Right lobe of liver (tissue), 6 donors: ENCODE measurements around the gene WWP2. TPM values are rescaled to one million over a fixed set of nuclear protein-coding genes. Genes with fewer than 3 reads are reported as not detected.

ENCODE experiments used
- ATAC-seq, 4 donors: fragments of 200-7000 bp; cut with Tn5 transposase; one replicate each; pipeline ENCODE4 v1.9.1; 2020; ENCODE audit warnings: mild to moderate bottlenecking in 4 of 4, moderate library complexity in 4 of 4
- DNase-seq, 3 donors: peaks; one replicate each; pipeline ENCODE4 v3.0.0-alpha.2; 2020
- H3K27ac ChIP-seq, 3 donors: fragments of 200-600 bp; one replicate each; pipeline ENCODE4 v1.8.0; 2022
- H3K27me3 ChIP-seq, 2 donors: fragments of 200-600 bp; one replicate each; pipeline ENCODE4 v1.8.0; 2022
- H3K36me3 ChIP-seq, 4 donors: fragments of 200-600 bp; sonication (generic) in 1 of 4; one replicate each; pipeline versions ENCODE4 v1.5.1 to v1.8.0; 2017 to 2022; ENCODE audit warnings: control low read depth in 1 of 4
- H3K4me1 ChIP-seq, 4 donors: fragments of 200-600 bp; sonication (generic) in 1 of 4; one replicate each; pipeline versions ENCODE4 v1.5.1 to v1.8.0; 2017 to 2022; ENCODE audit warnings: control low read depth in 1 of 4
- H3K4me3 ChIP-seq, 3 donors: fragments of 200-600 bp; one replicate each; pipeline ENCODE4 v1.8.0; 2022
- H3K9me3 ChIP-seq, 4 donors: fragments of 200-600 bp; sonication (generic) in 1 of 4; one replicate each; pipeline versions ENCODE4 v1.5.1 to v1.8.0; 2017 to 2022; ENCODE audit warnings: control low read depth in 1 of 4
- CTCF ChIP-seq, 4 donors: fragments of 200-600 bp in 3 of 4; fragments of 450-650 bp in 1 of 4; IDR thresholded peaks; one replicate each; pipeline versions ENCODE4 v1.5.1 to v1.8.0; 2016 to 2022; ENCODE audit warnings: antibody characterized with exemption in 4 of 4, mild to moderate bottlenecking in 2 of 4
- POLR2A ChIP-seq: fragments of 450-650 bp; IDR thresholded peaks from one replicate; pipeline ENCODE4 v1.6.1; 2017; ENCODE audit warnings: antibody characterized with exemption, mild to moderate bottlenecking
- WGBS: methylation state at CpG from one replicate; pipeline ENCODE4 v1.1.6; 2018; ENCODE audit warnings: low coverage, low lambda C conversion rate; ENCODE audit not compliant: insufficient coverage; ENCODE audit errors: missing lambda C conversion rate; 5-methylcytosine and 5-hydroxymethylcytosine counted together
- intact Hi-C, 2 donors: fragments of 100-400 bp; cut with DNase I; formaldehyde crosslinking; loops; one replicate each; pipeline versions ENCODE4 v1.11.2 to v1.14.1; 2022
- total RNA-seq, 6 experiments: library from RNA; depleted of rRNA in 2 of 6; stranded (reverse); fragments of >200 nt in 2 of 6; fragmentation: NEBNext Ultra II Directional in 3 of 6; extraction: Animal tissue kit (Norgen Biotek cat#: 25700) in 3 of 6; gene quantifications; one replicate each; pipeline versions ENCODE4 v1.1.0 to v1.2.4, GENCODE V29; 2016 to 2023
- donor health status: DM: no; HTN: yes; CAD: no.
- donor health status: DM: no; HTN: no; CAD: no.
- donor health status: DM: no; HTN: no; CAD: no.
- donor health status: DM: no; HTN: yes; CAD: no.
- donor health status: DM: no; HTN: yes; CAD: no.

Gene WWP2
- total RNA-seq, 6 experiments from 2014 or later: 18.1 to 24.6 (median 22.4) TPM

DNA sequence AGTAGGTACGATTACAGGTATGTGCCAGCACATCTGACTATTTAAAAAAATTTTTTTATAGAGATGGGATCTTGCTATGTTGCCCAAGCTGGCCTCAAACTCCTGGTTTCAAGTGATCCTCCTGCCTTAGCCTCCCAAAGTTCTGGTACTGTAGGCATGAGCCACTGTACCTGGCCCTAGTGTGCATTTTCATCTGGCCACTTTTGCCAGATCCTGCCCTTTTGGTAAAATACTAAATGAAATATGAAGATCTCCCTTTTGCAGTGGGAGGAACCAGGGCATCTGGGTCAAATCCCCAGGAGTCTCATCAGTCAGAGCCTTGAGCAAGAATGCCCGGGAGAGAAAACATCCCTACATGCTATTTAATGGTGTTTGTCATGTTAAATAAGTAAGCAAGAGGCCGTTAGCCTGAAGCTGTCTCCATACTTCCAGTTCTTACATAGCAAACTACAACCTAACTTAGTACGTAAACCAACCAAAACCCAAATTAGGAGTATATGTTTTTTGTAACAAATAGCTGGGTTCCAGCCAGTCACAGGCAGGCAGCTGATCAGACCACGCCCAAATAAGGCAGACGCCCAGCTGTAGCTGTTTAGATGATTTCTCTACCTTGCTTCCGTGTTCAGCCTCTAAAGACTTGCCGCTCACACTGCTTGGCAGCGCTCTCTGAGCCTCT lies 142.5 kb downstream of the WWP2 start:
- DNase-seq: no peak
- no peak overlapping the region for H3K4me3 ChIP-seq
- intact Hi-C loops: no loop called here
- H3K27me3 ChIP-seq: no peaks in the 10 kb centered on the region
- WGBS: 93% methylated on average over 9 of the region's 9 CpGs
- no peaks in the 10 kb centered on the region for H3K4me1 ChIP-seq
- TF ChIP-seq CTCF (IDR thresholded peaks at IDR 0.05) (no peak), POLR2A (no peak)
- no peak overlapping the region for H3K27ac ChIP-seq
- no peaks in the 10 kb centered on the region for H3K36me3 ChIP-seq
- no peak for ATAC-seq
- H3K9me3 ChIP-seq: no peaks in the 10 kb centered on the region

DNA sequence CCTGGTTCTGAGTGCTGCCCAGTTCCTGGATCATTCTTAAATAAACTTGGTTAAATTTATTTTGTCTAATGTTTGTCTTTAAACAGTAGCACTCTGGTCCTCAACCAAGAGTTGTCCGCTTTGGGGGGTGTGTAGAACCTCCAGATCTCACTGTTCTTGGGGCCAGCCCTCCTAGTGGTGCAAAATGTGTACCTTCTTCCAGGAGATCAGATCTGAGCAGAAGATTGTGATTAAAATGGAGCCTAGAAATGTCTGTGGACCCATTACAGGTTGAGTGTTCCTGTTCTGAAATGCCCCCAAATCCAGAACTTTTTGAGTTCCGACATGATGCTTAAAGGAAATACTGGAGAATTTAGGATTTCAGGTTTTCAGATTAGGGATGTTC lies 143.0 kb downstream of the WWP2 start:
- no peaks in the 10 kb centered on the region for H3K36me3 ChIP-seq
- intact Hi-C loops: no loop called here
- no peak for ATAC-seq

DNA sequence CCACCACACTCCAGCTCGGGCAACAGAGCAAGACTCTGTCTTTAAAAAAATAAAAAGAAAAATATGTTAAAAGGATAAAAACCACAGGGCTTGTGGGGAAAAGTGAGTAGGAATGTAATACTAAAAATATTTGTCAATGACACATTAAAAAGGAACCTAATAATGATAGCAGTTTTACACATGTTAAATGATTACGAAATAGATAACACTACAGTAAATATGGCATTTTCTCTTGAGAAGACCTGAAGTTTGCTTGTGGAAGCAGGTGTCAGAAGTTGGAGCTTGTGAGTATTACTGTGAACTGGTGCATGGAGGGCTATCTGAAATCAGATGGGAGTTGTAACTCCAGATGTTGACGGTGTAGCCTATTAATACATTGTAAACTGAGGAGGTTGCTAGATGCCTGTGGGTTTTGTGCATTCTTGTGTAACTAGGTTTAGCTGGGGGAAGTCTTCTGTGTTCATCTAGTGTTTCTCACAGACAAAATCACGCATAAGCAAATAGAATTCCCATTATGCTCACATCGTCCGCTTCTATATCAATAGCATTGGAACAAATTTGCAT lies 144.8 kb downstream of the WWP2 start:
- Histone ChIP-seq H3K4me3 (no peak overlapping the region), H3K27ac (no peak overlapping the region), H3K36me3 (no peaks in the 10 kb centered on the region), H3K27me3 (no peaks in the 10 kb centered on the region), H3K9me3 (no peaks in the 10 kb centered on the region), H3K4me1 (peaks cover 0 to 6% (median 0%) of the 10 kb centered on the region in 4 donors)
- DNase-seq (no peak), ATAC-seq (no peak)
- intact Hi-C loops: no loop called here
- 94% methylated on average over 4 of the region's 6 CpGs for WGBS
- TF ChIP-seq POLR2A (no peak), CTCF (IDR thresholded peaks at IDR 0.05) (no peak)

More for the DNA sequence above, 143.0 kb downstream of the WWP2 start:
- H3K4me1 ChIP-seq: peaks cover 0 to 3% (median 0%) of the 10 kb centered on the region in 4 donors
- no peaks in the 10 kb centered on the region for H3K27me3 ChIP-seq
- no peak overlapping the region for H3K27ac ChIP-seq
- no peak for DNase-seq
- WGBS: 64% methylated on average over 2 of the region's 2 CpGs
- H3K9me3 ChIP-seq: no peaks in the 10 kb centered on the region
- H3K4me3 ChIP-seq: no peak overlapping the region
- TF ChIP-seq CTCF (IDR thresholded peaks at IDR 0.05) (no peak), POLR2A (no peak)

- TF ChIP-seq CTCF (IDR thresholded peaks at IDR 0.05) (no peak), POLR2A (no peak)
- H3K4me3 ChIP-seq: no peak overlapping the region
- no peak for DNase-seq
- no peak for ATAC-seq
- intact Hi-C loops: no loop called here
- peaks cover 0 to 6% (median 0%) of the 10 kb centered on the region in 4 donors for H3K4me1 ChIP-seq
- H3K36me3 ChIP-seq: no peaks in the 10 kb centered on the region
- H3K9me3 ChIP-seq: no peaks in the 10 kb centered on the region
- peak overlapping the region in 2 of 3 donors; percentile 41 to 53 for H3K27ac ChIP-seq
- no peaks in the 10 kb centered on the region for H3K27me3 ChIP-seq
- WGBS: 92% methylated on average over 7 of the region's 8 CpGs
Measured at GRCh38 chr16:69909043-69909442, 146.9 kb downstream of the WWP2 start.
